Common myeloid progenitor, CD34-positive (primary cell): ENCODE data around the gene PPP2R1B.

ENCODE experiments used
- CTCF ChIA-PET: fragments of 350-600 bp; sonication (Branson Sonifier 250); formaldehyde crosslinking; loops from one replicate; lab custom pipeline; 2021; ENCODE audit warnings: antibody characterized with exemption; lab: Charles Lee
- POLR2A ChIA-PET: fragments of 350-600 bp; sonication (Branson Sonifier 250); formaldehyde crosslinking; loops from one replicate; lab custom pipeline; 2021; ENCODE audit warnings: antibody characterized with exemption; lab: Charles Lee
- DNase-seq, 3 donors: peaks; one replicate each; pipeline versions ENCODE4 v3.0.0 to v3.0.0-alpha.2; 2013
- H3K27ac ChIP-seq, 2 experiments: 1 replicate in 1 of 2; 2 replicates in 1 of 2; pipeline ENCODE4 v1.7.0; 2013; ENCODE audit warnings: inconsistent platforms in 2 of 2, low read length in 2 of 2, mild to moderate bottlenecking in 2 of 2, low read depth in 1 of 2, moderate library complexity in 1 of 2; ENCODE audit not compliant: severe bottlenecking in 2 of 2, insufficient read depth in 1 of 2, poor library complexity in 1 of 2
- H3K27me3 ChIP-seq, 5 experiments: replicated peaks in 2 of 5; 1 replicate in 3 of 5; 2 replicates in 2 of 5; pipeline versions ENCODE4 v1.6.1 to v1.7.0; 2013; ENCODE audit warnings: low read length in 4 of 5, mild to moderate bottlenecking in 2 of 5, moderate library complexity in 2 of 5, inconsistent platforms in 1 of 5; ENCODE audit not compliant: insufficient read depth in 5 of 5, control insufficient read depth in 4 of 5
- H3K36me3 ChIP-seq, 4 experiments: 1 replicate in 2 of 4; 2 replicates in 2 of 4; pipeline versions ENCODE4 v1.6.1 to v1.7.0; 2013; ENCODE audit warnings: low read length in 3 of 4, control low read depth in 1 of 4, mild to moderate bottlenecking in 1 of 4; ENCODE audit not compliant: control insufficient read depth in 4 of 4, insufficient read depth in 4 of 4
- H3K4me1 ChIP-seq, 4 experiments: 1 replicate in 3 of 4; 2 replicates in 1 of 4; pipeline versions ENCODE4 v1.6.1 to v1.7.1; 2013; ENCODE audit warnings: low read length in 3 of 4, mild to moderate bottlenecking in 3 of 4, control low read depth in 1 of 4, inconsistent platforms in 1 of 4, moderate library complexity in 1 of 4; ENCODE audit not compliant: control insufficient read depth in 4 of 4, insufficient read depth in 4 of 4; ENCODE audit errors: control extremely low read depth in 1 of 4
- H3K4me3 ChIP-seq, 7 experiments: 1 replicate in 4 of 7; 2 replicates in 3 of 7; pipeline versions ENCODE4 v1.5.1 to v1.7.0; 2013; ENCODE audit warnings: mild to moderate bottlenecking in 7 of 7, low read length in 6 of 7, moderate library complexity in 6 of 7, inconsistent platforms in 2 of 7, low read depth in 2 of 7, control low read depth in 1 of 7; ENCODE audit not compliant: insufficient read depth in 4 of 7, control insufficient read depth in 1 of 7; ENCODE audit errors: extremely low read depth in 1 of 7
- H3K9me3 ChIP-seq, 5 experiments: 1 replicate in 4 of 5; 2 replicates in 1 of 5; pipeline versions ENCODE4 v1.6.1 to v1.7.1; 2013; ENCODE audit warnings: low read length in 4 of 5, mild to moderate bottlenecking in 2 of 5, inconsistent platforms in 1 of 5, low read depth in 1 of 5, moderate library complexity in 1 of 5; ENCODE audit not compliant: control insufficient read depth in 4 of 5, insufficient read depth in 2 of 5; ENCODE audit errors: control extremely low read depth in 1 of 5
- WGBS: methylation state at CpG from one replicate; pipeline ENCODE4 v1.1.5; 2013; ENCODE audit not compliant: insufficient coverage; 5-methylcytosine and 5-hydroxymethylcytosine counted together

PPP2R1B gene

DNA sequence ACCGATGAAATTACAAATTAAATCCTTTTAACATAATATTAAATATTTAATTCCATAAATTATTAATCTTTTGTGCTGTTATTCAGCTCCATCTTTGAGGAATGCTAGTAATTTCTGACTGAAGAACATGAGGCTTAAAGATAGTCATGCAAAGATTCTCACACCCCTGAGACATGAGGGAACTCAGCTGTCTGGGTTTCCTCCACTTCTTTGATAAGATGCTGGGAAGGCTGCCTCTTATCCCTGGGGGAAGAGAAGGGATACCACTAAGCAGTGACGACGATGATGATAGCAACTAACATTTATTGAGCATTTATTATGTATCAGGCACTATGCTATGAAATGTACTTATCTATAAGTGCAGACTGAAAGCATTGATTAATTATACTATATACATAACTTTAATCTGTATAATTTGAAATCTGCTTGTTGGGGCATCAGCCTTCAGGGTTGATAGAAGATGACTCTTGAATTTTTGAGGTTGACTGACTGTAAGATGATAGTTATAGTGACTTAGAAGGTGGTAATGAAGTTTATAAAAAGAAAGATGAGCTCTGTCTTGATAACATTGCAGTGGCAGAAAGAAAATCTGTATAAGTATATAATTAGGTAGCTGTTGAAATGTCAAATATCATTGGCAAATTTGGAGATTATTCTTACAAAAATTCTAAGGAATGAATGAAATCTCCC is 85.6 kb downstream of the PPP2R1B start:
- Histone ChIP-seq H3K27ac (no peak overlapping the region), H3K4me3 (no peak overlapping the region), H3K4me1 (no peaks in the 10 kb centered on the region), H3K27me3 (no peaks in the 10 kb centered on the region), H3K36me3 (peaks cover 0 to 4% (median 1%) of the 10 kb centered on the region in 4 experiments), H3K9me3 (no peaks in the 10 kb centered on the region)
- ChIA-PET CTCF (interaction anchor here (0.8 to 1.1 kb wide), 3 partner anchors 9 to 45 kb away, joined by 3 read pairs; no protein-coding TSS in a partner anchor), POLR2A (interaction anchor here (0.6 kb wide), 1 partner anchor 17 kb away, joined by 4 read pairs; no protein-coding TSS in a partner anchor)
- no peak for DNase-seq
- WGBS = no CpG with 5 or more reads among the region's 3 CpGs
